Measurements from ENCODE around the gene OBSL1.

The OBSL1 gene

DNA sequence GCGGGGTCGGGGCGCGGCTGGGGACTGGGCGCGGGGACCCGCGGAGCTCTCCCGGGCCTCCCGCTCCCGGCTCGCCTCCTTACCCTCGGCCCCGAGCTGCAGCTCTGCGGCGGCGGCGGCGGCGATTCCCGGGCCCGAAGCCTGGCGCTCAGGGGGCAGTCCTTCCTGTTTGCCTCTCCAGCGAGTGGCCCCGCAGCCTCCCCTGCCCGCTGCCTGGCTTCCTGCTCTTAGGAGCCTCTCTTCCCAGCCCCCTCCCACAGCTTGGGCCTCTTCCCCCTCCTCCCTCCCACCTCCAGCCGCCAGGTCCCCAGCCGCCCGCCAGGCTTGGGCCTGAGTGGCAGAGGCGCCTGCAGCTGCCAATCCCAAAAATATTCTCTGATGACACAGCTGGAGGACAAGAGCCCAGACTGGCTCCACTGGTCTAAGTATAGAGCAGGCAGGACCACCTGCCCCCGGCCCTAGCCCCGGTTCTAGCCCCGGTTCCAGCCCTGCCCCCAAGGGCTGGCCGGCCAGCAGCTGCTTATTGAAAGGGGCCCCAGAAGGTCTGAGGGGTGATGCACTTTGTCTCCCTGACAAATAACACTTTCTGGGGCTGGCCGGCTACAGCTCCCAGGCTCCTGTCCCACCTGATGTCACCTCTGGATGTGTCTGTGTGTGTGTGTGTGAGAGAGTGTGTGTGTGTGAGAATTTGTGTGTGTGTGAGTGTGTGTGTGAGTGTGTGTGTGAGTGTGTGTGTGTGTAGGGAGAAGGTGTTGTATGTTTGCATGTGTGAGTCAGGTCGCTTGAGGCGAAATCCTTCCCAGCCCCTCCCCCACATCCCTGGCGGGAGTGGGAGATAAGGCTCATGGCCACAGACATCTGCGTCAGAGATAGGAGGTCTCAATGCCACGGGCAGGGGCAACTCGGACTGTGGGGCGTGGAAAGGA, at the start of gene OBSL1:
Gene OBSL1 (minus strand): TSS at position 229 of the 926 bp plus-strand sequence. CDS start 307 bp downstream, outside the sequence.
- DNase-seq: no peak

DNA sequence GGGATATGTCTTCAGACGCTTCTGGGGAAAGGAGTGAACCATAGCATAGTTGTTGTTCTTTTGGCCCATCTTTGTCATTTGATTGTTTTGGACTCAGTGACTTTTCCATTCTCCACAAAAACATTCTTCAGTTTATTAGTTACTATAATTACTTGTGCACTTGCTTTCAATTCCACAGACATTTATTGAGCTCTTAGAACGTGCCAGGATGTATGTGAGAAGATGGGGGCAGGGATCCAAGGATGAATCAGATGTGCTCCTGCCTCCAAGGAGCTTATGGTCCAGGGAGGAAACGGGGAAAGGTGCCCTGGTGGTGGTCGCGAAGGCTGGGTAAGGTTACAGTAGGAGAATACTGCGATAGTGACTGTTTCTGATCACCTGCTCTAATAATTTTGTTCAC, 49.2 kb upstream of the OBSL1 start:
- no peak for DNase-seq

DNA sequence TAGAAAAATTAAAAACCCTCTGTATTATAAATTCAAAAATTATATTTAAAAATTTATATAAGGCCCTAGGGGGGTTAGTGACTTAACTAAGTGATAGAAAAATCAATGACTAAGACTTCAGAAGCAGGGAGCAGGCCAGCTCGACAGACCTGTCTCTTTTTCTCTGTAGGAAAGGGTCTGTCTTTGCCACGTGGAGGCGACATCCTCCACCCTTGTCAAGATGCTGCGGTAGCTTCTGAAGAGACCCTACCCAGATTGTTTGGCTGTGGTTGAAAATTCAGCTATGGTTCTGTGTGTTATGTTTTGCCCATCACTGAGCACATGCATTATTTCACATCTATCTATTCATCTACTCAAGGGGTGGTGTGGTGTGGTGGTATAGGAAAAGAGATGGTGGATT, 47.9 kb upstream of the OBSL1 start:
- no peak for DNase-seq

DNA sequence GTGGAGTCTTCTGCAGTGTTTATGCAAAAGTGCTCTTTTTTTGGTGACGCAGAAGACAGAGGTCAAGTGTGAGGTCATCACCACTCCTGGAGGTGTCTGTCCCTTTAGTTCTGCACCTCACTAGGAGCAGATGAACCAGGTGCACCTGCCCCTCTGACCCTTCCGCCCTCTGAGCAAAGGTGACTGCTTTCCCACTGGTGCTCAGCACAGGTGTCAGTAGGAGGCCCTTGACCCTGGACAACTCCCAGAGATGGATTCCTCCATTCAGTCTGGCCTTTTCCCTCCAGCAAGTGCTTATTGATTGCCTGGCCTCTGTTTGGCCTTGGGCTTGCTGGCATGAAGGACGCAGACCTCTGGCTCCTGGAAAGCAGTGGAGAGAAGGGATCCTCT, 47.4 kb upstream of the OBSL1 start:
- DNase-seq: no peak

DNA sequence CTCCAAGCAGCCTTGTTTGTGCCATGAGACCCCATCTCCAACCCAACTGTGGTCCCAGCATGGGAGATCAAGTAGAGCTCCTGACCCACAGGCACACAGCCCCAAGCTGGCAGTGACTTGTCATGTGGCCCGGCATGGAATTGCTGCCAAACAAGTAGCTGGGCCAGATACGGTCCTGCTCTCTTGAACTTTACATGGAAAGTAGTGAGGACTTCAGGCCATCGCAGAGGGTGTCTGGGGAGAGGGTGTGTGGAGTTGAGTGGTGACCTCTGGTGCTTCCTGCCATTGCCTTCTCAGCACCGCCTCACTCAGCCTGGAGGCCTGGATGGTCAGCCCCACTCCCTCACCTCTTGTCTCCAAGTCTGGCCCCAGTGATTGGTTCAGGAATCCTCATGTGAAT, 45.2 kb upstream of the OBSL1 start:
- DNase-seq: no peak

DNA sequence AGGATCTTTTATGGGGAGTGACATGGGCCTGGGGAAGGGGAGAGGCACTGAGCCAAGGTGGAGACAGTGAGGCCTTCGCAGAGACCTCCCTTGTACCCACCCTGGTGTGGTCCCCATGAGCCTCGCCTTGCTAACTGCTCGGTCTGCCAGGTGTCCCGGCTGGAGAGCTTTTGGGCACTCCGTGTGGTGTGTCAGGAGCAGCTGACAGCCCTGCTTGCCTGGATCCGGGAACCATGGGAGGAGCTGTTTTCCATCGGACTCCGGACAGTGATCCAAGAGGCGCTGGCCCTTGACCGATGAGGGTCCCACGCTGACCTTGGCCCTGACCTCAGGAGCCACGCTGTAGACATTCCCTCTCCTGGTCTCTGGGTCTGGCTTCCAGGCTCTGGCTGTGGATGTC, 44.6 kb upstream of the OBSL1 start:
- DNase-seq: no peak

DNA sequence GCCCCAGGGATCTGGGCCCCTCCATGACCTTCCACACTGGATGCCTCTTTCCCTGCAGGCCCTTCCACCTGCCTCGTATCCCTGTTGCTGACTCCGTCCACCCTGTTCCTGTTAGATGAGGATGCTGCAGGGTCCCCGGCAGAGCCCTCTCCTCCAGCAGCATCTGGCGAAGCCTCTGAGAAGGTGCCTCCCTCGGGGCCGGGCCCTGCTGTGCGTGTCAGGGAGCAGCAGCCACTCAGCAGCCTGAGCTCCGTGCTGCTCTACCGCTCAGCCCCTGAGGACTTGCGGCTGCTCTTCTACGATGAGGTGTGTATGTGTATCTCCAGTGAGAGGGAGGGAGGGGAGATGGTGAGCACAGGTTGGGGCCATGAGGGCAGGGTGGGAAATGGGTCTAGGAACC, 43.7 kb upstream of the OBSL1 start:
- no peak for DNase-seq

DNA sequence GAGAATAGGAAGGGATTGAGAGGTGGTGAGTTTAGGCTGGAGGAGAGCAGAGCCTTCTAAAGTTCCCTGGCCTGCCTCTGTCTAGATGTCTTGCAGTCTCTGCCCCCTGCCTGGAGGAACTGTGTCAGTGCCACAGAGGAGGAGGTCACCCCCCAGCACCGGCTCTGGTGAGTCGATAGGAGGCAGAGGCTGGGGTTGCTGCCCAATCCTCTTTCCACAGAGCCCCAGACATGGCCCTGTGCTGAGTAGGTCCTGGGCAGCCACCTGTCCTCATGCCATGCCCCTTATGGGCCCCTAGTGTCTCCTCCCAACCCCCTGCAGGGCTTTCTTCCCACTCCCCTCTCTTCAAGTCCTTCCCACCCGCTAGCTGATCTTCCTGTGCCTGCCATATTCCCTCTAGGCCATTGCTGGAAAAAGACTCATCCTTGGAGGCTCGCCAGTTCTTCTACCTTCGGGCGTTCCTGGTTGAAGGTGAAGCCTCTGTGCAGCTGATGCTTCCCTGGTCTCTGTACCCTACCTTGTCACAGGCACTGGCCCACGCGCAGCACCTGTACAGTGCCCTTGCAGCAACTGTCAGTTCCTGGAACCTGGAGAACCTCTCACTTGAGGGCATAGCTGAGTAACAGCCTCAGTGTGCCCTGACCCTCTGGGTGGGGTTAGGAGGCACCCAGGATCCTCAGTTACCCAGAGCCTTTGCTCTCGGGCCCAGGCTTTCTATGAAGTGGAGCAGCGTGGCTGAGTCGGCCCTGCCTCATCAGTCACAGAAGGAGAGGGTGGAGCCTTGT, 42.9 kb upstream of the OBSL1 start:
- no peak for DNase-seq

DNA sequence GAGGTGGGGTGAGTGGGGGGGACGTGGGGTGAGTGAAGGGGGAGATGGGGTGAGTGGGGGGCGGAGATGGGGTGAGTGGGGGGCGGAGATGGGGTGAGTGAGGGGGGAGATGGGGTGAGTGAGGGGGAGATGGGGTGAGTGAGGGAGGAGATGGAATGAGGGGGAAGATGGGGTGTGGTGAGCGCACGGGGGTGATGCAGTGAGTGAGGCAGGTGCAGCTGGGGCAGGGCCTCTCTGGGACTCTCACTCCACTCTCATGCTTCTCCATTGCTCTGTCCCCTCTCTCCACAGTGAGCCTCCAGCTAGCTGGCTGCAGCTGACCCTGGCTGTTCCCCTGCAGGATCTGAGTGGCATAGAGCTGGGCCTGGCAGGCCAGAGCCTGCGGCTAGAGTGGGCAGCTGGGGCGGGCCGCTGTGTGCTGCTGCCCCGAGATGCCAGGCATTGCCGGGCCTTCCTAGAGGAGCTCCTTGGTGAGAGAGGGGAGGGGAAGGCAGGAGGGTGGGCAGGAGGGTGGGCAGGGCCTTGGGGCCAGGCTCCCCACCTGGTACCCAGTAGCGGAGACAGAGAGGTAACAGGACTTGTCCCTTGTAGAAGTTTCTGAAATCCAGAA, 42.2 kb upstream of the OBSL1 start:
- DNase-seq: no peak

DNA sequence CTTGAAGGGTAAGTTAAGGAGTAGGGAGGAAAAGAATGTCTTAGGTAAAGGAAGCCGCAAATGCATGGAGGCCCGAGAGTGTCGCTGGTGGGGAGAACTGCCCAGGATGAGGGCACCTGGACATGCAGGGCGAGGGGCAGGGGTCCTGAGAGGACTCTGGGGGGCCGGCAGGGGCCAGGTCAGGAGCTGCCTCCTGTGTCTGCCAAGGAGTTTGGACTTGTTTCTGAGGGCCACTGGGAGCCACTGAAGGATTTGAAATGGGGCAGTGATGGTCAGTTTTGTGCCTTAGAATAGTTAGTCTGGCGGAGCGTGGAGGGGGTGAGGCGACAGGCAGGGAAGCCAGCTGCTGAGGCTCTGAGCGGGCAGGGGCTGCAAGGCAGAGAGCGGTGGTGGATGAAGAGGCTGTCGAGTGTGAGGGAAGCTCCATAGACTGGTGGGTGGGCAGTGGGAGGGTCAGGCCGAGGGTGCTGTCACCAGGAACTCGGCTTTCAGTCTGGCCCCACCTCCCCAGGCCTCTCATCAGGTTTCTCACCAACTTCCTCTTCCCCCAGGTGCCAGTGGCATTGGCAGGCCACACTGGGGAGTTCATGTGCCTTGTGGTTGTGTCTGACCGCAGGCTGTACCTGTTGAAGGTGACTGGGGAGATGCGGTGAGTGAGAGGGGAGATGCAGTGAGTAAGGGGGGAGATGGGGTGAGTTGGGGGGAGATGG, 41.4 kb upstream of the OBSL1 start:
- no peak for DNase-seq

DNA sequence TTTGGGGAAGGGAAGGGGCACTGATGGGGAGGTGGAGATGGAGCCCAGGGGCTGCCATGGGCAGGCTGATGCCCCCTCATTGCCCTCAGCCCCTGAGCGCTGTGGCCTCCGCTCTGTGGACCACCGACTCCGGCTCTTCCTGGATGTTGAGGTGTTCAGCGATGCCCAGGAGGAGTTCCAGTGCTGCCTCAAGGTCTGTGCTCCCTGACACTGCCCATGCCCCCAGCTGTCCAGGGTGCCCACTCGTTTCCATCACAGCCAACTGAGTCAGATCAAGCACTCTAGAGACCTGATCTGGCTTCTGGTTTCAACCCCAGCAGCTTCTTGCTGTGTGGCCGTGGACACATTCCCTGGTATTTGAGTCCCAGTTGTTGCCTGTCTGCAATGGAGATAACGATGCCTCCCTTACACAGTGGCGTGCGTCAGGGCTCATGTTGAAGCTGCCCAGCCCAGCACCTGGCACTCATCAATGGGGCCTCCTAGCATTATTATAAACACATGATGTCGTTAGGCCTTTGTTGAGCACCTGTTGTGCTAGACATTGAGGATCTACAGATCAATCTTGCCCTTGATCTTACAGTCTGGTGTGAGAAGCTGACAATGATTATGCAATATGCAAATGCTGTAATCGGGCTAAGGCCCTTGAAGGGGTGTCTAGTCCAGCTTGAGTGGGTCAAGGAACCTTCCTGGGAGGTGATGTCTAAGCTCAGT, 40.7 kb upstream of the OBSL1 start:
- DNase-seq: no peak

DNA sequence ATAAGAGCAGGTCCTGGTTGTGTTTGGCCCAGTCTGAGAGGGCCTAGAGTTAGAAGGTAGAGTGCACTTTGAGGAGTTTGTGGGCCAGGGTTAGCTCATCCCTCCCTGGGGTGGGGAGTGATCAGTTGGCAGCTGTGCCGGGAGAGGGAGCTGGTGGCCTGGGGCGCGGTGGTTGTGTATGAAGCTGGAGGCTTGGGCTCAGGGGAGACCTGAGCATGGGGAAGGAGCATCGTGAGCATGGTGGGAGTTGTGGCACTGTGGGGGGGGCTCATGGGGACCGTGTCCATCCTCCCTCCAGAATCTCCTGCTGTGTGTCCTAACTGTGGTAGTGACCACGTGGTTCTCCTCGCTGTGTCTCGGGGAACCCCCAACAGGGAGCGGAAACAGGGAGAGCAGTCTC, 40.0 kb upstream of the OBSL1 start:
- DNase-seq: no peak

DNA sequence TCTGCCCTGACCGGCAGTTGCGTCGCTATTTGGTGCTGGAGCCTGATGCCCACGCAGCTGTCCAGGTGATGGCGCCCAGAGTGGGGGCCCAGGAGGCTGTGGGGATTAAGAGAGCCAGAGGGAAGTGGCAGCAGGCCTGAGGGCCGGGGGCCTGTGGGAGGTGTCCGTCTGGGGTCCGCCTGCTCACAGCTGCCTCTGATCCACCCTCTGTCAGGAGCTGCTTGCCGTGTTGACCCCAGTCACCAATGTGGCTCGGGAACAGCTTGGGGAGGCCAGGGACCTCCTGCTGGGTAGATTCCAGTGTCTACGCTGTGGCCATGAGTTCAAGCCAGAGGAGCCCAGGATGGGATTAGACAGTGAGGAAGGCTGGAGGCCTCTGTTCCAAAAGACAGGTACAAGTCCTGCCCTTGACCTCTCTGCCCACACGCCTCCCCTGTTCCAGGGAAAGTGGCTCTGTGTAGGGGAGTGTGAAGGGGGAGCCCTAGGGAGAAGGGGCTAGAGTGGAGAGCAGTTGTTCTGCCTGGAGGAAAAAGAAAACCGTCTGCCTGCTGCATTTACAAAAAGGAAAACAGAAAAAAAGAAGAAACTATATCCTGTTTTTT, 37.9 kb upstream of the OBSL1 start:
- DNase-seq: no peak

DNA sequence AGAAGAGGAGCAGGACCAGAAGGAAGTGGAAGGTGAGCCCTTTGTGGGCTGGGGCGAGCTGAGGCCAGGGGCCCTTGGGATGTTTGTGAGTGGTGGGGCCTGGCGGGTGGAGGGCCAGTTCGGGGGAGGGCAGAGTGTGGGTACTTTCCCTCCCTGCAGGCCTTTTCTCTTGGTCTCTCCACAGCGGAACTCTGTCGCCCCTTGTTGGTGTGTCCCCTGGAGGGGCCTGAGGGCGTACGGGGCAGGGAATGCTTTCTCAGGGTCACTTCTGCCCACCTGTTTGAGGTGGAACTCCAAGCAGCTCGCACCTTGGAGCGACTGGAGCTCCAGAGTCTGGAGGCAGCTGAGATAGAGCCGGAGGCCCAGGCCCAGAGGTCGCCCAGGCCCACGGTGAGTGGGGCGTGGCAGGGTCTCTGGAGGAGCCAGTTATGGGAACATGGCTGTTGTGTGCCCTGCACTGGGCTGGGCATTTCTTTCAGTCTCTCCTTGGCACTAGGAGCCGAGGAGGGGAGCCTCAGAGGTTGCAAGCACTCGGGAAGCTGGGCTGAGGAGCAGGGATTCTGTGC, 37.1 kb upstream of the OBSL1 start:
- no peak for DNase-seq

DNA sequence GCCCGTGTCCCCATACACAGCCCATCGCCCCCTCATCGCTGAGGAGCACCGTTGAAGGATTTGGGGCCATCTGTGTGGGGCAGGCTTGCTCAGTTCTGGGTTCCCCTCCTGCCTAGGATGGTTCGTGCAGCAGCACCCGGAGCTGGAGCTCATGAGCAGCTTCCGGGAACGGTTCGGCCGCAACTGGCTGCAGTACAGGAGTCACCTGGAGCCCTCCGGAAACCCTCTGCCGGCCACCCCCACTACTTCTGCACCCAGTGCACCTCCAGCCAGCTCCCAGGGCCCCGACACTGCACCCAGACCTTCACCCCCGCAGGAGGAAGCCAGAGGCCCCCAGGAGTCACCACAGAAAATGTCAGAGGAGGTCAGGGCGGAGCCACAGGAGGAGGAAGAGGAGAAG, 36.6 kb upstream of the OBSL1 start:
- DNase-seq: no peak

DNA sequence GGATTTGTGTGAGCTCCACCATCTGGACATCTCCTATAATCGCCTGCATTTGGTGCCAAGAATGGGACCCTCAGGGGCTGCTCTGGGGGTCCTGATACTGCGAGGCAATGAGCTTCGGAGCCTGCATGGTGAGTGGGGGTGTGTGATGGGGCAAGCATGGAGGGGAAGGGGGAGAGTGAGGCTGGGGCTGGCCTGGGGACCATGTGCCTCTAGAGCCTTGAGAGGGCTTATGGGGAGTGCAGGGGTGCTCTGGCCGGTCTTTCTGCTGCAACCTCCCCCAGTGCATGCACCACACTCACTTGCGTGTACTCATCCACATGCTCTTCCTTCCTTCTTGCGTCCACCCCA, 34.2 kb upstream of the OBSL1 start:
- DNase-seq: no peak

DNA sequence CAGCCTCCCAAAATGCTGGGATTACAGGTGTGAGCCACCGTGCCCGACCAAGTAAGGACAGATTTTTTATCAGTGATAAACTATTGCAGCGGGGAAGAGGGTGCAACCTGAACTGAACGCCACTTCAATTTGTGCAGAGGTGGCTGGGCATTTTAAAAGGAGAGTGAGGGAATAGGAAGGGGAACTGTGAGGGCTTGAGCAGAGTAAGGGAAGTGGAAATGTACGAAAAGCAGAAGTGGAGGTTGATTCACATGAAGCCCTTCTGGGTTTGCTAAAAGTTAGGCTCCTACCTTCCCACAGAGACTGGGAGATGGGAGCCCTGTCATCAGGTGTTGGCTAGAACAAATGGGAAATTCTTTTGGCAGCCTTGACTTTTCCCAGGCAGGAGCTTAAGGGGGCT, 32.4 kb upstream of the OBSL1 start:
- DNase-seq: no peak

DNA sequence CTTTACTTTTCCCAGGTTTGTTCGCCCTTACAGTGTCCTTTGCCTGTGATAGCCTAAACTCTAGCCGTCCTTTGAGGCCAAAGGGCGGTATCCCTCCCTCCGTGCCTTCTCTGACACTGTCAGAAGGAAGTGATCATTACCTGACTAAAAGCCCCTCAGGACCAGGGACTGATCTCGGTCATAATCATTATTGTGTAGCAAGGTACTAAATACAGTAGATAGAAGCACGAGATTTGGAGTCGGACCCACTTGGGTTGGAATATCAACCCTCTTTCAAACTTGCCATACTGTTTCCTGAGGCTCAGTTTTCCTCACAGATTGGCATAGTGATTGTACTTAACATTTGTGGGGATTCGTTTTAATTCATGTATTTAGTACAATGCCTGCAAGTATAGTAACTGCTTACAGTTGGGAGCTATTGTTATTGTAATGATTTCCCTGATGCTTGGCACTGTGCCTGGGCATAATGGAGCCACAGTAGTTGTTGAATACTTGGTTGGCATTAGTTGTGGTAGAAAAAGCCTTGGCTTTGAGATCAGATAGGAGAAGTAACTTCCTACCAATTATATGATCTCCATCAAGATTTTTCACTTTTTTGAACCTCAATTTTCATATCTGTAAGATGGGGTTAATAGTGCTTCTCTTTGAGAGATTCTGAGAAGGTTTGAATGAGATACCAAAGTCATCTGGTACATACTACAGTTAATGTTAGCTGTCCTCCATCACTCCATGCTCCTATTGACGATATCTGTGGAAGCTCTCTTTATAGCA, 27.2 kb upstream of the OBSL1 start:
- DNase-seq: no peak

DNA sequence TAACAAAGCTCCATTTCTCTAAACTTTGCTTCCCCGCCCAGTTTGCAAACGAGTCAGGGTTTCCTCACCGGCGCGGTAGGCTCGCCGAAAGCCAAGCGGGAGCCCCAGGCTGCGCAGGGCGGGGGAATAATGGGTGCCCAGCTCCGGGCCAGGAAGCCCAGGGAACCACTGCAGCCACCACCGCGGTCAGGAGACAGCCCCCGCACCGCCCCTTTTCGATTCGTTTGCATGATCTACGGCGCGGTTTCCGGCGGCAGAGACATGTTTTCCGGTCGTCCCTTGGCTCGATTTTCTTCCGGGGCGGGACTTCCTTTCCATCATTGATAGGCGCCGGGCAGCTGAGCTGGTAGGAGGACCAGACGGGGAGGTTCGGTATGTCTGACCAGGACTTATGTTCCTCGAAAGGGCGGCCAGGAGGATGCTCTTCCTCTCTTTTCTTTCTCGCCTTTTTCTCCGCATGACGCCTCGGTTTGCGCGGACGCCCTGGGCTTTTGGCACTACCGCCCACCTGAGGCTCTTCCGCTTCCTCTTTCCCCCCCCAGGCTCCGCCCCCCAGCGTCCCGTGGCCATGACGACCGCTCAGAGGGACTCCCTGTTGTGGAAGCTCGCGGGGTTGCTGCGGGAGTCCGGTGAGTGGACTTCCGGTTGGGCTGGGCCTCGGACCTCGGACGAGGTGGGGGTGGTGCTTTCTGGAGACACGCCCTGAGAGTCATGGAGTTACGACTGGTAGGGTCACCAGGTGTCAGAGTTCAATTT, 26.4 kb upstream of the OBSL1 start, which contains the start of gene STK11IP:
Gene STK11IP (plus strand): TSS at position 306 of the 756 bp plus-strand sequence. CDS start 263 bp downstream, at position 569.
- DNase-seq: peak; percentile 94

DNA sequence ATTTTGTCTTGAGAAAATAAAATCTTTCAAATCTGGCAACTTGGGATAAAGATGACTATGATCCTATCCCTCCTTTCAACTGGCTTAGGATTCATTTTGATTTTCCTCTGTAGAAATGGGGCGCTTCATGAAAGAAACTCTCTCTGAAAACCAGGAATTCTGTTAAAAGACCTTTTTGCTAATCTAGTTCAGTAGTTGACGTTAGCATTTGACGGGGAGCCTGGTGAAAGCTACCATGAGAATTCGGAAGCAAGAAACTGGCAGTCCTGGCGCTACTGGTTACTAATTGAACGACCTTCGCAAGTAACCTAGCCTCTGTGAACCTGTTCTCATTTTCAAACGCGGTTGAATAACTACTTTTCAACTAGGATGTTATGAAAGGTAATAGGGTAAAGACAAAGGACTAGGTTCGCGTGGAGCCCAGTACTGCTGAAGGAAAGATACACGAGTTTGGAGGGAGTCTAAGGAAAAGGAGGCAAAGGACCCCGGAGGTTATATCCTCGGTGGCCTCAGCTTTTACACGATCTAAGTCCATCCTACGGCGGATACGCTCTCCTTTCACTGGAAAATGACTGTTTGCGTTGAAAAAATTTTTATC, 25.7 kb upstream of the OBSL1 start:
- no peak for DNase-seq

All from activated naive CD4-positive, alpha-beta T cell treated with Interleukin-2 at 50 U/mL for 16 hours (primary cell).